GM19463 (cell line): ENCODE results near the gene TMEM9.

Experiments
- ATAC-seq: cut with Tn5 transposase; IDR thresholded peaks from one replicate; pipeline ENCODE4 v1.9.1; 2021; ENCODE audit warnings: mild to moderate bottlenecking, moderate library complexity; ENCODE audit not compliant: unreplicated experiment

Gene TMEM9

GRCh38 chr1:201154389-201155165, at the start of gene TMEM9:
TSS of gene TMEM9 (minus strand) at chr1:201154474. CDS start at chr1:201153923, 551 bp downstream.
- ATAC-seq, result peak; percentile 98

- no peak for ATAC-seq
Measured at GRCh38 chr1:201198598-201198997, 44.3 kb upstream of the TMEM9 start.

GRCh38 chr1:201194046-201194445, 39.8 kb upstream of the TMEM9 start:
- no peak for ATAC-seq

GRCh38 chr1:201192261-201192788, 38.1 kb upstream of the TMEM9 start:
- no peak for ATAC-seq

- no peak for ATAC-seq
Measured at GRCh38 chr1:201191653-201192260, 37.5 kb upstream of the TMEM9 start.

- ATAC-seq, result no peak
Measured at GRCh38 chr1:201190624-201191051, 36.4 kb upstream of the TMEM9 start, which contains the start of gene IGFN1. TSS of gene IGFN1 (plus strand) at chr1:201190824. CDS start at chr1:201193294, 2,470 bp downstream.

- ATAC-seq, result no peak
Measured at GRCh38 chr1:201190005-201190404, 35.7 kb upstream of the TMEM9 start.

GRCh38 chr1:201189085-201189484, 34.8 kb upstream of the TMEM9 start:
- ATAC-seq, result no peak

- ATAC-seq, result no peak
Measured at GRCh38 chr1:201186192-201186591, 31.9 kb upstream of the TMEM9 start.

- no peak for ATAC-seq
Measured at GRCh38 chr1:201185527-201186128, 31.4 kb upstream of the TMEM9 start.

GRCh38 chr1:201185123-201185453, 30.8 kb upstream of the TMEM9 start:
- ATAC-seq, result no peak

GRCh38 chr1:201184307-201185122, 30.2 kb upstream of the TMEM9 start:
- no peak for ATAC-seq

GRCh38 chr1:201183753-201184152, 29.5 kb upstream of the TMEM9 start:
- ATAC-seq, result no peak

GRCh38 chr1:201183209-201183608, 28.9 kb upstream of the TMEM9 start:
- ATAC-seq, result no peak

GRCh38 chr1:201181726-201182125, 27.5 kb upstream of the TMEM9 start:
- ATAC-seq, result no peak

GRCh38 chr1:201181323-201181722, 27.0 kb upstream of the TMEM9 start:
- ATAC-seq, result no peak

- ATAC-seq, result no peak
Measured at GRCh38 chr1:201180901-201181300, 26.6 kb upstream of the TMEM9 start.

- ATAC-seq, result no peak
Measured at GRCh38 chr1:201180141-201180540, 25.9 kb upstream of the TMEM9 start.

- no peak for ATAC-seq
Measured at GRCh38 chr1:201178718-201179117, 24.4 kb upstream of the TMEM9 start.

GRCh38 chr1:201176940-201177339, 22.7 kb upstream of the TMEM9 start:
- ATAC-seq, result no peak
